HEK293 (cell line): ENCODE data around the gene LRRC75A.

Experiments used
- OVOL3 ChIP-seq: fragments of 450-650 bp; formaldehyde crosslinking; IDR thresholded peaks from 2 replicates; pipeline ENCODE4 v1.5.1; 2016; ENCODE audit warnings: missing biosample characterization, missing genetic modification characterization
- ZNF350 ChIP-seq: fragments of 450-650 bp; formaldehyde crosslinking; IDR thresholded peaks from 2 replicates; pipeline ENCODE4 v1.5.0; 2017; ENCODE audit warnings: missing biosample characterization, mild to moderate bottlenecking, missing genetic modification characterization

DNA sequence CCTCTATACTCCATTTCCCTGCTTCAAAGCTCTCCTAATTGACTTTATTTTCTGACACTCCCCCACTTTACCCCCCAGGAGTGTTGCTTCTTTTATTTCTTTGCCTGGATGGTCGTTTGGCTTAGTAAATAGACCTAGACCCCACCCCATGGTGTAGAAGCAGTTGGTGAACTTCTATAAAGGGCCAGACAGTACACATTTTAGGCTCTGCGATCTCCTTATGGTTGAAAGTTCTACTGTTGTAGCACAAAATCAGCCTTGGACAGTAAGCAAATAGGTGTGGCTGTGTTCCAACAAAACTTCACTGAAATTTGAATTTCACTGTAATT lies 45.1 kb upstream of the LRRC75A start:
- TF ChIP-seq OVOL3, result no peak
- TF ChIP-seq ZNF350 (tag by site-specific recombination), result no peak
